GM15510 (cell line): ENCODE results near the gene ANKRD34A.

Source experiments
- POLR2A ChIP-seq: IDR thresholded peaks from 3 replicates; pipeline ENCODE4 v1.6.1; 2011; ENCODE audit warnings: borderline replicate concordance; ENCODE audit not compliant: insufficient read length; ENCODE audit errors: extremely low read depth

ANKRD34A gene

GRCh38 chr1:145964328-145965118 lies at the start of gene ANKRD34A, which contains the start of gene POLR3GL:
TSS of gene ANKRD34A (minus strand) at chr1:145964575. CDS start at chr1:145961759, 2,816 bp downstream.
TSS of gene POLR3GL (plus strand) at chr1:145964690. CDS start at chr1:145974866, 10,176 bp downstream.
- TF ChIP-seq POLR2A = peak; percentile 85

GRCh38 chr1:146013559-146013922 lies 49.2 kb upstream of the ANKRD34A start:
- TF ChIP-seq POLR2A = no peak

GRCh38 chr1:146012703-146013558 lies 48.6 kb upstream of the ANKRD34A start:
- no peak for TF ChIP-seq POLR2A

GRCh38 chr1:146010126-146010738 lies 45.9 kb upstream of the ANKRD34A start:
- no peak for TF ChIP-seq POLR2A

GRCh38 chr1:146007489-146008133 lies 43.2 kb upstream of the ANKRD34A start:
- TF ChIP-seq POLR2A = no peak

- TF ChIP-seq POLR2A = no peak
Observed at GRCh38 chr1:146001709-146002108, 37.3 kb upstream of the ANKRD34A start.

- no peak for TF ChIP-seq POLR2A
Observed at GRCh38 chr1:145999321-146000024, 35.1 kb upstream of the ANKRD34A start.

- TF ChIP-seq POLR2A = no peak
Observed at GRCh38 chr1:145997718-145998023, 33.3 kb upstream of the ANKRD34A start.

GRCh38 chr1:145997016-145997717 lies 32.8 kb upstream of the ANKRD34A start:
- TF ChIP-seq POLR2A = peak; percentile 49

- peak; percentile 77 for TF ChIP-seq POLR2A
Observed at GRCh38 chr1:145996433-145997015, 32.1 kb upstream of the ANKRD34A start, which contains the start of gene TXNIP. TSS of gene TXNIP (minus strand) at chr1:145996579. CDS start at chr1:145996266, 313 bp downstream.

GRCh38 chr1:145995964-145996432 lies 31.6 kb upstream of the ANKRD34A start:
- TF ChIP-seq POLR2A = no peak

GRCh38 chr1:145995148-145995881 lies 30.9 kb upstream of the ANKRD34A start:
- TF ChIP-seq POLR2A = no peak

- TF ChIP-seq POLR2A = no peak
Observed at GRCh38 chr1:145994391-145995120, 30.2 kb upstream of the ANKRD34A start.
